ENCODE results near the gene TTC34.
"Not testable (repeated sequence)": the region's sequence is repeated elsewhere in the genome, so short reads cannot be mapped to it uniquely, and the experiment has no call there.

Gene TTC34

GRCh38 chr1:2775333-2775732, 26.2 kb downstream of the TTC34 start:
- H3K4me2 ChIP-seq (ENCODE audit: low read length, poor library complexity, severe bottlenecking); H3K79me1 ChIP-seq (replicated peaks; ENCODE audit: low read length, poor library complexity, severe bottlenecking); H3K4ac ChIP-seq (ENCODE audit: low read depth in 1 of 2, low read length in 2 of 2); H3K9me3 ChIP-seq (ENCODE audit: control insufficient read depth, low read length); H4K8ac ChIP-seq (ENCODE audit: low read length); H3K4me1 ChIP-seq (ENCODE audit: control insufficient read depth, insufficient read depth, low read depth, low read length); DNase-seq; H2BK120ac ChIP-seq (ENCODE audit: low read depth, low read length); H3K18ac ChIP-seq (ENCODE audit: low read depth in 1 of 2, low read length in 2 of 2); H3K27ac ChIP-seq (ENCODE audit: low read length, poor library complexity, severe bottlenecking); H2BK5ac ChIP-seq (ENCODE audit: low read depth, low read length, poor library complexity, severe bottlenecking); H2AK5ac ChIP-seq (ENCODE audit: low read length, severe bottlenecking); H3K27me3 ChIP-seq (ENCODE audit: control insufficient read depth in 1 of 2, insufficient read depth in 1 of 2, low read length in 2 of 2); H3K4me3 ChIP-seq (ENCODE audit: insufficient read depth in 1 of 2, low read depth in 1 of 2, low read length in 2 of 2); H4K91ac ChIP-seq (ENCODE audit: low read length); H3K14ac ChIP-seq (ENCODE audit: low read length in 2 of 2); H3K23ac ChIP-seq (ENCODE audit: low read length in 2 of 2); H3K9ac ChIP-seq (ENCODE audit: low read length); H3K36me3 ChIP-seq (ENCODE audit: control insufficient read depth in 1 of 2, insufficient read depth in 2 of 2, low read depth in 1 of 2, low read length in 2 of 2); H2AFZ ChIP-seq (ENCODE audit: low read depth, low read length); H2BK12ac ChIP-seq (ENCODE audit: low read length in 2 of 2); H2BK15ac ChIP-seq (ENCODE audit: low read depth, poor library complexity, severe bottlenecking): not testable (repeated sequence)
- WGBS, result 67% methylated on average over 2 of the region's 4 CpGs

GRCh38 chr1:2768052-2768451, 33.4 kb downstream of the TTC34 start:
- DNase-seq; H3K4ac ChIP-seq (ENCODE audit: low read depth in 1 of 2, low read length in 2 of 2); H4K8ac ChIP-seq (ENCODE audit: low read length); H2AK5ac ChIP-seq (ENCODE audit: low read length, severe bottlenecking); H3K9ac ChIP-seq (ENCODE audit: low read length); H3K4me3 ChIP-seq (ENCODE audit: insufficient read depth in 1 of 2, low read depth in 1 of 2, low read length in 2 of 2); H4K91ac ChIP-seq (ENCODE audit: low read length); H2BK12ac ChIP-seq (ENCODE audit: low read length in 2 of 2); H3K4me1 ChIP-seq (ENCODE audit: control insufficient read depth, insufficient read depth, low read depth, low read length); H3K27me3 ChIP-seq (ENCODE audit: control insufficient read depth in 1 of 2, insufficient read depth in 1 of 2, low read length in 2 of 2); H2BK5ac ChIP-seq (ENCODE audit: low read depth, low read length, poor library complexity, severe bottlenecking); H2BK15ac ChIP-seq (ENCODE audit: low read depth, poor library complexity, severe bottlenecking); H3K18ac ChIP-seq (ENCODE audit: low read depth in 1 of 2, low read length in 2 of 2); H3K14ac ChIP-seq (ENCODE audit: low read length in 2 of 2); H2AFZ ChIP-seq (ENCODE audit: low read depth, low read length); H3K23ac ChIP-seq (ENCODE audit: low read length in 2 of 2); H3K79me1 ChIP-seq (replicated peaks; ENCODE audit: low read length, poor library complexity, severe bottlenecking); H3K4me2 ChIP-seq (ENCODE audit: low read length, poor library complexity, severe bottlenecking); H3K27ac ChIP-seq (ENCODE audit: low read length, poor library complexity, severe bottlenecking); H2BK120ac ChIP-seq (ENCODE audit: low read depth, low read length); H3K36me3 ChIP-seq (ENCODE audit: control insufficient read depth in 1 of 2, insufficient read depth in 2 of 2, low read depth in 1 of 2, low read length in 2 of 2); H3K9me3 ChIP-seq (ENCODE audit: control insufficient read depth, low read length): not testable (repeated sequence)
- WGBS, result 27% methylated on average over 3 of the region's 8 CpGs

DNA sequence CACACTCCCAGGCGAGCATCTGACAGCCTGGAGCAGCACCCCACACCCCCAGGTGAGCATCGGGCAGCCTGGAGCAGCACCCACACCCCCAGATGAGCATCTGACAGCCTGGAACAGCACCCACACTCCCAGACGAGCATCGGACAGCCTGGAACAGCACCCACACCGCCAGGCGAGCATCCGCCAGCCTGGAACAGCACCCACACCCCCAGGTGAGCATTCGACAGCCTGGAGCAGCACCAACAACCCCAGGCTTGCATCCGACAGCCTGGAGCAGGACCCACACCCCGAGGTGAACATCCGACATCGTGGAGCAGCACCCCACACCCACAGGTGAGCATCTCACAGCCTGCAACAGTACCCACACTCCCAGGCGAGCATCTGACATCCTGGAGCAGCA, 42.1 kb downstream of the TTC34 start:
- not testable (repeated sequence) for H3K18ac ChIP-seq (ENCODE audit: low read depth in 1 of 2, low read length in 2 of 2); H3K9ac ChIP-seq (ENCODE audit: low read length); H2BK120ac ChIP-seq (ENCODE audit: low read depth, low read length); H3K14ac ChIP-seq (ENCODE audit: low read length in 2 of 2); H4K91ac ChIP-seq (ENCODE audit: low read length); H2BK5ac ChIP-seq (ENCODE audit: low read depth, low read length, poor library complexity, severe bottlenecking); H3K23ac ChIP-seq (ENCODE audit: low read length in 2 of 2); H3K36me3 ChIP-seq (ENCODE audit: control insufficient read depth in 1 of 2, insufficient read depth in 2 of 2, low read depth in 1 of 2, low read length in 2 of 2); H2AK5ac ChIP-seq (ENCODE audit: low read length, severe bottlenecking); H2BK15ac ChIP-seq (ENCODE audit: low read depth, poor library complexity, severe bottlenecking); H2BK12ac ChIP-seq (ENCODE audit: low read length in 2 of 2); H3K4me2 ChIP-seq (ENCODE audit: low read length, poor library complexity, severe bottlenecking); H3K4me3 ChIP-seq (ENCODE audit: insufficient read depth in 1 of 2, low read depth in 1 of 2, low read length in 2 of 2); H3K4ac ChIP-seq (ENCODE audit: low read depth in 1 of 2, low read length in 2 of 2); H3K27ac ChIP-seq (ENCODE audit: low read length, poor library complexity, severe bottlenecking); H3K27me3 ChIP-seq (ENCODE audit: control insufficient read depth in 1 of 2, insufficient read depth in 1 of 2, low read length in 2 of 2); H2AFZ ChIP-seq (ENCODE audit: low read depth, low read length); H3K9me3 ChIP-seq (ENCODE audit: control insufficient read depth, low read length); DNase-seq; H4K8ac ChIP-seq (ENCODE audit: low read length); H3K79me1 ChIP-seq (replicated peaks; ENCODE audit: low read length, poor library complexity, severe bottlenecking); H3K4me1 ChIP-seq (ENCODE audit: control insufficient read depth, insufficient read depth, low read depth, low read length)
- 83% methylated on average over 9 of the region's 13 CpGs for WGBS

GRCh38 chr1:2757519-2757918, 44.0 kb downstream of the TTC34 start:
- H3K4ac ChIP-seq (ENCODE audit: low read depth in 1 of 2, low read length in 2 of 2); H3K79me1 ChIP-seq (replicated peaks; ENCODE audit: low read length, poor library complexity, severe bottlenecking); H3K14ac ChIP-seq (ENCODE audit: low read length in 2 of 2); H3K9ac ChIP-seq (ENCODE audit: low read length); H3K27ac ChIP-seq (ENCODE audit: low read length, poor library complexity, severe bottlenecking); H2AFZ ChIP-seq (ENCODE audit: low read depth, low read length); H3K4me1 ChIP-seq (ENCODE audit: control insufficient read depth, insufficient read depth, low read depth, low read length); H2BK5ac ChIP-seq (ENCODE audit: low read depth, low read length, poor library complexity, severe bottlenecking); H4K8ac ChIP-seq (ENCODE audit: low read length); H3K4me3 ChIP-seq (ENCODE audit: insufficient read depth in 1 of 2, low read depth in 1 of 2, low read length in 2 of 2); H4K91ac ChIP-seq (ENCODE audit: low read length); H3K4me2 ChIP-seq (ENCODE audit: low read length, poor library complexity, severe bottlenecking); H3K18ac ChIP-seq (ENCODE audit: low read depth in 1 of 2, low read length in 2 of 2); H3K27me3 ChIP-seq (ENCODE audit: control insufficient read depth in 1 of 2, insufficient read depth in 1 of 2, low read length in 2 of 2); H2AK5ac ChIP-seq (ENCODE audit: low read length, severe bottlenecking); H3K36me3 ChIP-seq (ENCODE audit: control insufficient read depth in 1 of 2, insufficient read depth in 2 of 2, low read depth in 1 of 2, low read length in 2 of 2); H2BK120ac ChIP-seq (ENCODE audit: low read depth, low read length); DNase-seq; H3K23ac ChIP-seq (ENCODE audit: low read length in 2 of 2); H2BK15ac ChIP-seq (ENCODE audit: low read depth, poor library complexity, severe bottlenecking); H2BK12ac ChIP-seq (ENCODE audit: low read length in 2 of 2); H3K9me3 ChIP-seq (ENCODE audit: control insufficient read depth, low read length): not testable (repeated sequence)
- WGBS, result no CpG with 5 or more reads among the region's 13 CpGs

Measured in mesenchymal stem cell (in vitro differentiated cells and primary cell).